AG08395 (cell line): Measurements from ENCODE around the gene IL9.

Experiments used
- DNase-seq: peaks from one replicate; pipeline ENCODE4 v3.0.0; 2012; ENCODE audit warnings: mixed read lengths, low spot score

The IL9 gene

GRCh38 chr5:135891268-135891667 is 4.4 kb downstream of the IL9 start:
- DNase-seq = no peak

- DNase-seq = no peak
Measured at GRCh38 chr5:135890867-135891266, 4.8 kb downstream of the IL9 start.

- DNase-seq = no peak
Measured at GRCh38 chr5:135890296-135890695, 5.3 kb downstream of the IL9 start.

GRCh38 chr5:135887881-135888614 is 7.6 kb downstream of the IL9 start:
- peak; percentile 48 for DNase-seq

GRCh38 chr5:135887447-135887864 is 8.2 kb downstream of the IL9 start:
- peak; percentile 67 for DNase-seq

- no peak for DNase-seq
Measured at GRCh38 chr5:135886136-135886535, 9.5 kb downstream of the IL9 start.

GRCh38 chr5:135885031-135885430 is 10.6 kb downstream of the IL9 start:
- no peak for DNase-seq

- no peak for DNase-seq
Measured at GRCh38 chr5:135883441-135883840, 12.2 kb downstream of the IL9 start.

GRCh38 chr5:135883026-135883425 is 12.6 kb downstream of the IL9 start:
- DNase-seq = no peak

GRCh38 chr5:135881819-135882218 is 13.8 kb downstream of the IL9 start:
- no peak for DNase-seq

- no peak for DNase-seq
Measured at GRCh38 chr5:135881244-135881643, 14.4 kb downstream of the IL9 start.

- no peak for DNase-seq
Measured at GRCh38 chr5:135880801-135881200, 14.8 kb downstream of the IL9 start.

- DNase-seq = no peak
Measured at GRCh38 chr5:135880278-135880677, 15.4 kb downstream of the IL9 start.

GRCh38 chr5:135879591-135879990 is 16.1 kb downstream of the IL9 start:
- no peak for DNase-seq

GRCh38 chr5:135878156-135878620 is 17.5 kb downstream of the IL9 start:
- peak; percentile 21 for DNase-seq

- DNase-seq = no peak
Measured at GRCh38 chr5:135877570-135878155, 18.0 kb downstream of the IL9 start.

GRCh38 chr5:135876146-135876545 is 19.5 kb downstream of the IL9 start:
- no peak for DNase-seq

- DNase-seq = no peak
Measured at GRCh38 chr5:135875567-135875966, 20.1 kb downstream of the IL9 start.

- DNase-seq = no peak
Measured at GRCh38 chr5:135874461-135874860, 21.2 kb downstream of the IL9 start.

- DNase-seq = no peak
Measured at GRCh38 chr5:135873831-135874230, 21.8 kb downstream of the IL9 start.

- no peak for DNase-seq
Measured at GRCh38 chr5:135871268-135871915, 24.2 kb downstream of the IL9 start.

GRCh38 chr5:135869935-135870334 is 25.7 kb downstream of the IL9 start:
- DNase-seq = no peak

- DNase-seq = no peak
Measured at GRCh38 chr5:135869276-135869675, 26.4 kb downstream of the IL9 start.
